ENCODE results near the gene YTHDF1. TPM values are rescaled to one million over a fixed set of nuclear protein-coding genes. Genes with fewer than 3 reads are reported as not detected.

YTHDF1 gene
- total RNA-seq: 10 to 100 TPM; 20.9 to 24.3 (median 21.8) TPM

DNA sequence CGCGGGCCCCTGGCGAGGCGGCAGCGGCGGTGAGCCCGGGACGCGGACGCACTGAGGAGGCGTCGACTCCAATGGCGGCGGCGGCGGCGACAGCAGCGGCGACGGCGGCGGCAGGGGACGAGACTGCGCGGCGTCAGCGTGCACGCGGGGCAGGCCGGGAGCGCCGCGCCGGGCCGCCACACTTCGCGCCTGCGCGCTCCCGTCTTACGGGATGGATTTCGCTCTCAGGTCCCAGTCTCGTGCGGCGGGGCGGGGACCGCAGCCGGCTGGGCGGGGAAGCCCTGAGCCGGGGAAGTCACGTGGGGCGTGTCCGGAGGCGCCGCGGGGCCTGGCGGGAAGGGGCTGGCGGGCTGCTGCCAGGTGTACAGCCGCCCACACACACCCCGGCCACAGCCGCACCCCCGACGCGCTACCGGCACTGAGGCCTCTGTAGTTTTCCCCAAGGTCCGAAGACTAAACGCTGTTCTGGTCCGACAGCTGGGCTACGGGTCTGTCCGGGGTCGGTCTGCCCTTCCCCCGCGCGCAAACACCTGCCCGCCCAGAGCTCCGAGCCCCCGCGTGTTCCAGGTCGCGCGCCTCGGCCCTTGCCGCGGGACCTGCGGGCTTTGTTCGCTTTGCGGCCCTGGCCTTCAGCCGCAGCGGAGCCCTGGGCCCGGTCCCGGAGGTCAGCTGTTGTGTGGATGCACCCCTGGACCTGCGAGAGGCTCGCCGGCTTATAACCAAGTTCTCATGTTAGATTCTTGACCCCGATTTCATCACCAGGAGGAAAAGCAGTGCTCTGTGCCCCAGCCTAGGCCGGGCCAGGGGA lies at the start of gene YTHDF1:
Gene YTHDF1, minus strand, starts transcription at position 91 of the 808 bp plus-strand sequence. CDS start 239 bp downstream, outside the sequence.
- TF ChIP-seq, protein P1, sequence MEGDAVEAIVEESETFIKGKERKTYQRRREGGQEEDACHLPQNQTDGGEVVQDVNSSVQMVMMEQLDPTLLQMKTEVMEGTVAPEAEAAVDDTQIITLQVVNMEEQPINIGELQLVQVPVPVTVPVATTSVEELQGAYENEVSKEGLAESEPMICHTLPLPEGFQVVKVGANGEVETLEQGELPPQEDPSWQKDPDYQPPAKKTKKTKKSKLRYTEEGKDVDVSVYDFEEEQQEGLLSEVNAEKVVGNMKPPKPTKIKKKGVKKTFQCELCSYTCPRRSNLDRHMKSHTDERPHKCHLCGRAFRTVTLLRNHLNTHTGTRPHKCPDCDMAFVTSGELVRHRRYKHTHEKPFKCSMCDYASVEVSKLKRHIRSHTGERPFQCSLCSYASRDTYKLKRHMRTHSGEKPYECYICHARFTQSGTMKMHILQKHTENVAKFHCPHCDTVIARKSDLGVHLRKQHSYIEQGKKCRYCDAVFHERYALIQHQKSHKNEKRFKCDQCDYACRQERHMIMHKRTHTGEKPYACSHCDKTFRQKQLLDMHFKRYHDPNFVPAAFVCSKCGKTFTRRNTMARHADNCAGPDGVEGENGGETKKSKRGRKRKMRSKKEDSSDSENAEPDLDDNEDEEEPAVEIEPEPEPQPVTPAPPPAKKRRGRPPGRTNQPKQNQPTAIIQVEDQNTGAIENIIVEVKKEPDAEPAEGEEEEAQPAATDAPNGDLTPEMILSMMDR (IDR thresholded peaks at IDR 0.05; ENCODE audit: low read depth): no peak

DNA sequence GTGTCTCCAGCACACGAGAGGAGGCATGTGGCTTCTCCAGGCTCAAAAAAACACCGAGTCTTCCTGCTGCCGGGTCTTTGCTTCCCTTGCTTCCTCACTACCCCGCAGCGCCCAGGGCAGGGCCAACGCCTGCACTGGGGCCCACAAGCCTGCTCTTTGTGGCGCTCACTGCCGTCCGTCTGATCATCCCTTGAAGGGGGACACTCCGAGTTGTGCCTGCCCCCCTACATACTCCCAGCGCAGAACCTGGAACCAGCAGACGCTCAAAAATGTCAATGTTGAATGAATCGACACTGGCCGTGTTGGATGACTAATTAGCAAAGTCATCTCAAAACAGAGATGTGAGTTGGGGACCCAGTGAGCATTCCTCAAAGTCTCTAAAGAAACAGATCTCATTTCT lies 48.6 kb upstream of the YTHDF1 start:
- TF ChIP-seq, protein P1 (IDR thresholded peaks at IDR 0.05; ENCODE audit: low read depth): no peak

DNA sequence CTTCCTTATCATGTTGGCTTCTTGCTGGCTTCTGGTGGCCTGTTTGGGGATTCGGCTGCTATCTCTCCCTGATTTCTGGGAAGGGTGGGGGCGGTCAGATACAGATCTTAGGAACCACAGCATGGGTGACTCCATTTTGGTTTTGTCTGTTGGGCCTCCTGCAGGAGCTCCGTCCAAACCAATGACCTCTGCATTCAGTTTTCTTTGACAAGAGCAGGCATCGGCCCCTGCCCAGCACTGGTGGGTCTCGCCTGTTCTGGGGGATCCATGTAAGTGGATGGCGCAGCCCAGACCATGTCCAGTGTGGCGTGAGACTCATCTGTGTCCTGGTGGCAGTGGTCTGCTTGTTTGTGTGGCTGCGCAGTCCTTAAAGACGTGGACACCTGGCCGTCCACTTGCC lies 48.1 kb upstream of the YTHDF1 start:
- TF ChIP-seq, protein P1 (IDR thresholded peaks at IDR 0.05; ENCODE audit: low read depth): no peak

DNA sequence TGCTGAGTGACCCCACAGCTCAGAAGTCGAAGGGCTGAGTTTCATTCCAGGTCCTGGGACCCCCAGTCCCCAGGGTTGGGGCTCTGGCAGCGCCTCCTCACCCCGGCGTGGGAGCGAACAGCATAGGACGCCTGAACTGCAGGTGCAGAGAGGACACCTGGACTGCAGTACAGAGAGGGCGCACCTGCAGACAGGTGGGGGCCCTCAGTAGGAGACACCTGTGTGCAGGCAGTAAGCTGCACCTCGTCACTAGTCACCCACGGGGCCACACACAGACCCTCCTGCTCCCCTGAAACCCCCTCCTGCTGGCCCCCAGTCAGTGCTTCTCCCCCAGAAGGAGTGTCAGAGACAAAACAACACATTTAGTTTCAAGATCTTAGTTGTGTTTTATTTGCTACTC lies 46.9 kb upstream of the YTHDF1 start:
- TF ChIP-seq, protein P1 (IDR thresholded peaks at IDR 0.05; ENCODE audit: low read depth): no peak

DNA sequence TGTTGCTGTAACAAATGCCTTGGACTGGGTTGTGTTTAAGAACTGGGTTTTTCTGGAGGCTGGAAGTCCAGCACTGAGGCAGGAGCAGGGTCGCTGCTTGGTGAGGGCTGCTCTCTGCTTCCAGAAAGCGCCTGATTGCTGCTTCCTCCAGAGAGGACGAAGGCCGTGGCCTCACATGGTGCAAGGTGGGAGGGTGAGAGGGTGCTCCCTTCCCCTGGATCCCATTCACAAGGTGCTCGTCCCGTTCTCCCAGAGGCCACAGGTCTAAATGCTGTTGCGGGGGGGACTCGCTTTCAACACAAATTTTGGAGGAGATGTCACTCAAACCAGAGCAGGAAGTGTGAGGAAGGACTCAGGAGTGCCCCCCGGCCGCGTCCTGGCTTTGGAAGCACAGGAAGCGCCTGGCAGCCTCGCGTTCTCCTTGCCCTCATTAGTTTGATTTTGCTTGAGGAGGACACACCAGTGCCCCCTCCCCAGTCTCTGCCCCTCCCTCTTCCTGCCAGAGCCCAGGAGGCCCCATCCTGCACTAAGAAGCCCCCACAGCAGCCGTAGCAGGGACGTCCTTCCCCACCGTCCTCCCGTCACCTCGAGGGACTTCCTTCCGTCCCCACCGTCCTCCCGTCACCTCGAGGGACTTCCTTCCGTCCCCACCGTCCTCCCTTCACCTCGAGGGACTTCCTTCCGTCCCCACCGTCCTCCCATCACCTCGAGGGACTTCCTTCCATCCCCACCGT lies 46.0 kb upstream of the YTHDF1 start:
- TF ChIP-seq, protein P1 (IDR thresholded peaks at IDR 0.05; ENCODE audit: low read depth): no peak

DNA sequence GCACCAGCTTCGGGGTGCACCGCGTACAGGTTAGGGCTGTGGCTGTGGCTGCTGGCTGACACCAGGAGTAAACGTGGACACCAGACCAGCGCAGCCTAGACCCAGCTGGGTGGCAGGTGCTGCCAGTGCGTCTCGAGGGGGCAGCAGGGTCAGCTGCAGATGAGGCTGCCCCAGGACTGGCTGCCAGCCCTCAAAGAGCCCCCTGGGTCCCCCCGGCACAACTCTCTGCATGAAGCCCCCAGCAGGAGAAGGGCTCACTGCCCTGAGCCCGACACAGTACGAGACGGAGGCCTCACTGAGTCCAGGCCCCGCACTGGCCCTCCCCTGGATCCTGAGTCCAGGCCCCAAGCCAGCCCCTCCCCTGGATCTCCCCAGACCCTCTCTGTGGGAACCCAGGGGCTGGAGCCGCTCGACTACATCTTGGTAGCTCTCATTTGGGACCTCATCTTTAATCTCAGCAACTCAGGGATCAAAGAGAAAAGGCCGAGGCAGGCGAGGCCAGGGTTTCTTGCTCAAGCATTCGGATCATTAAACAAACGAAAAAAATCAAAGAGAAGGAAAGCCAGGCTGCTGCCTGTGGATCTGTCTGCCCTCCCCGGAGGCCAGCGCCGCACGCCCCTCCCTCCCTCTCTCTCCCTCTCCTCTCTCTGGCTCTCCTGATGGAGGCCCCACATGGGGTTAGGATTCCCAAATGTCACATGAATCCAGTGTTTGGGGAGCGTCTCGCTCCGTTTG lies 45.3 kb upstream of the YTHDF1 start:
- TF ChIP-seq, protein P1 (IDR thresholded peaks at IDR 0.05; ENCODE audit: low read depth): no peak

DNA sequence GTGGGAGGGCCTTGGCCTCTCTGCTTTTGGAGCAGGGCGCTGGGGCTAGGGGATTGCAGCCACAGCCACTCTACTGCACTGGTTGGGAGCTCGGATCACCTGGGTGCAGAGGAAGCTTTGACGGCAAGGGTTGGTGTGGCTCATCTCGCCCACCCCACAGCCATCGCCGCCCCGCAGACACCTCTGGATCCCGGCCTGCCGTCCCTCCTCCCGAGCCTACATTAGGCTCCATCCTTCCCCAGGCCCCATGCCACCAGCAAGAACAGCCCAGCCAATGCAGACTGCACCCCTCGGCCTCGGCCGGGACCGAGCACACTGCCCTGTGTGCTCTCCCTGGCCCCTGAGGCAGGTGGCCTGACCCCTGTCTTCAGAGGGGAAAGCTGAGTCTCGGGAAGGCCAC lies 44.6 kb upstream of the YTHDF1 start:
- TF ChIP-seq, protein P1 (IDR thresholded peaks at IDR 0.05; ENCODE audit: low read depth): no peak

All from subcutaneous adipose tissue (tissue), 4 donors.